Muscle of leg (tissue), 11 donors: ENCODE results near the gene CERS1. TPM values are rescaled to one million over a fixed set of nuclear protein-coding genes. Genes with fewer than 3 reads are reported as not detected.

ENCODE experiments used
- DNase-seq: peaks from one replicate; pipeline ENCODE4 v3.0.0; 2013
- H3K27ac ChIP-seq: one replicate; pipeline ENCODE4 v1.5.1; 2013; ENCODE audit warnings: mild to moderate bottlenecking, low read length, control low read depth
- H3K27me3 ChIP-seq: one replicate; pipeline ENCODE4 v1.6.1; 2013; ENCODE audit warnings: low read length; ENCODE audit not compliant: control insufficient read depth, insufficient read depth
- H3K36me3 ChIP-seq: one replicate; pipeline ENCODE4 v1.6.1; 2013; ENCODE audit warnings: low read length; ENCODE audit not compliant: control insufficient read depth, insufficient read depth
- H3K4me1 ChIP-seq: one replicate; pipeline ENCODE4 v1.6.1; 2013; ENCODE audit warnings: low read length; ENCODE audit not compliant: control insufficient read depth, insufficient read depth
- H3K4me3 ChIP-seq: one replicate; pipeline ENCODE4 v1.5.1; 2013; ENCODE audit warnings: low read length, control low read depth
- H3K9me3 ChIP-seq: replicated peaks from 2 replicates; pipeline ENCODE4 v1.6.1; 2013; ENCODE audit warnings: low read depth, low read length; ENCODE audit not compliant: control insufficient read depth
- WGBS: methylation state at CpG from one replicate; pipeline ENCODE4 v1.1.5; 2013; ENCODE audit warnings: missing lambda C conversion rate; ENCODE audit not compliant: insufficient coverage; 5-methylcytosine and 5-hydroxymethylcytosine counted together
- polyA plus RNA-seq, 8 donors: library from polyadenylated mRNA; unstranded; fragments of 120-200 nt; gene quantifications; one replicate each; pipeline versions ENCODE4 v1.2.1 to v1.2.3, GENCODE V29; 2013; ENCODE audit warnings: inconsistent platforms in 1 of 8, low replicate concordance in 1 of 8; ENCODE audit not compliant: insufficient read length in 8 of 8, insufficient read depth in 1 of 8
- total RNA-seq: library from RNA; stranded (reverse); fragments of 120-200 nt; gene quantifications from one replicate; pipeline ENCODE4 v1.2.4, GENCODE V29; 2013

CERS1 gene
- total and polyA plus RNA-seq, 9 donors = 15.3 to 41.2 (median 34.9) TPM

DNA sequence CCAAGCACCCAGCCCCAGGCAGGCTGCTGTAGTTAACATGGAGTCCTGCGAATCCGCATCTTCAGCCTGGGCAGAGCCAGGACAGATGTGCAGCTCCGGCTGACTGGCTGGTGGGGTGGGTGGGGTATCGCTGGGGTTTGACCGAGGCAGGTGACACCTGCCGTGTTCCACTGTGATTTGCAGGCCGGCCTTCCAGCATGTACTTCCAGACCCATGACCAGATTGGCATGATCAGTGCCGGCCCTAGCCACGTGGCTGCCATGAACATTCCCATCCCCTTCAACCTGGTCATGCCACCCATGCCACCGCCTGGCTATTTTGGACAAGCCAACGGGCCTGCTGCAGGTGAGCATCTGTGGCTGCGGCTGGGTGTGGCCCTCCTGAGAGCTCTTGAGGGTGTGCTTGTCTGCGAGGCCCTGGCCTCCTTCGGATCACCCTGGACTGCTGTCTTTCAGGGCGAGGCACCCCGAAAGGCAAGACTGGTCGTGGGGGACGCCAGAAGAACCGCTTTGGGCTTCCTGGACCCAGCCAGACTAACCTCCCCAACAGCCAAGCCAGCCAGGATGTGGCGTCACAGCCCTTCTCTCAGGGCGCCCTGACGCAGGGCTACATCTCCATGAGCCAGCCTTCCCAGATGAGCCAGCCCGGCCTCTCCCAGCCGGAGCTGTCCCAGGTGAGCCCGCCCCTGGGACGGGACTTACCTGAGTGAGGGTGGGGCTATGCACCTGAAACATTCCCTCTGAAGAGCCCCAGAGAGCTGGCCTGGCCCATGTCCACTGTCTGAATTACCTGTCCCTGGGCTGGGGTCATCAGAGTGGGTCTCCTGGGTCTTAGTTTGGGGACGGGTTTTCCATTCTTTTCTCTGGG is 30.6 kb downstream of the CERS1 start:
- peaks cover 11% of the 10 kb centered on the region for H3K27me3 ChIP-seq
- H3K4me3 ChIP-seq = no peak overlapping the region
- peaks cover 74% of the 10 kb centered on the region for H3K36me3 ChIP-seq
- 87% methylated on average over 15 of the region's 27 CpGs for WGBS
- H3K27ac ChIP-seq = no peak overlapping the region
- DNase-seq = no peak
- H3K4me1 ChIP-seq = peaks cover 18% of the 10 kb centered on the region
- H3K9me3 ChIP-seq = no peaks in the 10 kb centered on the region

DNA sequence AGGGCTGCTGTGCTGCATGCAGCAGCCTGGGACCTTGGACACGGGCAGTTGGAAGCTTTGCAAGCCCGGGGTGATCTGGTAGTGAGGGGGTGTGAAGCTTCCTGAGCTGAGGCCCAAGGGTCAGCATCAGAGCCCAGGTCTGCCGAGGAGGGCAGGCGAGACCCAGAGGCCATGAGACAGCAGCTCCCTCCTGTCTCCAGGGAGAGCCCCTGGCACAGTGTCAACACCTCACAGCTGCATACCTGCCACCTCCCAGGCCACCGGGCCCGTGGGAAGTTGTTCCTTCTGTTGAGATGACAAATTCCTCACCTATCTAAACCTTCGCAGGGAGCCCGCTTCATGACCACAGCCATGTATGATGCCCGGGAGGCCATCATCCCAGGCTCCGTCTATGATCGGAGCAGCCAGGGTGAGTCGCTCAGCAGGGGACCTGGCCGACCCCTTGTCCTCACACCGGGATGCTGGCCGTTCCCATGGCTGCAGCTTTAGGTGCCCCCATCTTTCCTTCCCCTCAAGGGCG is 32.1 kb downstream of the CERS1 start:
- Histone ChIP-seq H3K27me3 (no peaks in the 10 kb centered on the region), H3K36me3 (peaks cover 87% of the 10 kb centered on the region), H3K4me3 (no peak overlapping the region), H3K4me1 (peaks cover 26% of the 10 kb centered on the region), H3K27ac (no peak overlapping the region), H3K9me3 (no peaks in the 10 kb centered on the region)
- no peak for DNase-seq
- WGBS = 68% methylated on average over 11 of the region's 16 CpGs

- Histone ChIP-seq H3K27me3 (no peaks in the 10 kb centered on the region), H3K4me1 (peaks cover 26% of the 10 kb centered on the region), H3K27ac (no peak overlapping the region), H3K36me3 (peaks cover 94% of the 10 kb centered on the region), H3K4me3 (no peak overlapping the region), H3K9me3 (no peaks in the 10 kb centered on the region)
- DNase-seq = no peak
- WGBS = 84% methylated on average over 27 of the region's 33 CpGs
These were observed 32.7 kb downstream of the CERS1 start for GRCh38 chr19:18862976-18863842.

DNA sequence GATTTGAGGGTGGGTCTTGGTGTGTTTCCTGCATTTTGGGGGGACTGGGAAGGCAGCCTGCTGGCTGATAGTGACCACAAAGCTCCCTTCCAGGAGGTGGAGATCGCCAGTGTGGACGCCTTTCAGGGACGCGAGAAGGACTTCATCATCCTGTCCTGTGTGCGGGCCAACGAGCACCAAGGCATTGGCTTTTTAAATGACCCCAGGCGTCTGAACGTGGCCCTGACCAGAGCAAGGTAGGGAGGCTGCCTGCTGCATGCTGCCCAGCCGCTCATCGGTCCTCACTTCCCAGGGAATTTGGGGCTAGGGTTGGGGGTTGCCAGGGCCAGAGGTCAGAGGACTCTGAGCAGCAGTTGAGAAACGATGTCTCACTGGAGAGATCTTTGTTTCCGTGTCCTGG is 34.0 kb downstream of the CERS1 start:
- Histone ChIP-seq H3K27ac (no peak overlapping the region), H3K27me3 (no peaks in the 10 kb centered on the region), H3K4me1 (peaks cover 30% of the 10 kb centered on the region), H3K4me3 (no peak overlapping the region), H3K36me3 (peaks cover 97% of the 10 kb centered on the region), H3K9me3 (no peaks in the 10 kb centered on the region)
- WGBS = 88% methylated on average over 12 of the region's 12 CpGs
- DNase-seq = no peak

GRCh38 chr19:18861235-18861634 is 34.7 kb downstream of the CERS1 start:
- 80% methylated on average over 9 of the region's 9 CpGs for WGBS
- no peak overlapping the region for H3K4me3 ChIP-seq

DNA sequence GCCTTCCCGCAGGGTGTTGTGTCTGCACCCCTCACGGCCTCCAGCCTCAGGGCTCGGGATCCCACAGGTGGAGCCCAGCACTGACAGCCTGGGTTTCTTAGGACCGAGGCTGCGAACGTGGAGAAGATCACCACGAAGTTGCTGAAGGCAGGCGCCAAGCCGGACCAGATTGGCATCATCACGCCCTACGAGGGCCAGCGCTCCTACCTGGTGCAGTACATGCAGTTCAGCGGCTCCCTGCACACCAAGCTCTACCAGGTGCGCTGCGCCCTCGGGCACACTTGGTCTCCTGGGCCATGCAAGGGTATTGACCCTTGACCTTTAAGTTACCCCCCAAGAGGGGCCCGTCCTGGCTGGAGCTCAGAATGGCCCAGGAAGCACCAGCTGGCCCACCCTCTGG is 35.2 kb downstream of the CERS1 start:
- Histone ChIP-seq H3K4me3 (no peak overlapping the region), H3K9me3 (no peaks in the 10 kb centered on the region), H3K27ac (no peak overlapping the region), H3K4me1 (peaks cover 35% of the 10 kb centered on the region), H3K36me3 (peaks cover 98% of the 10 kb centered on the region), H3K27me3 (no peaks in the 10 kb centered on the region)
- WGBS = 83% methylated on average over 16 of the region's 17 CpGs
- DNase-seq = no peak

More at GRCh38 chr19:18861235-18861634, 34.7 kb downstream of the CERS1 start:
- peak; percentile 48 for DNase-seq
- Histone ChIP-seq H3K36me3 (peaks cover 98% of the 10 kb centered on the region), H3K4me1 (peaks cover 33% of the 10 kb centered on the region), H3K27ac (no peak overlapping the region), H3K27me3 (no peaks in the 10 kb centered on the region), H3K9me3 (no peaks in the 10 kb centered on the region)

GRCh38 chr19:18860302-18860700 is 35.7 kb downstream of the CERS1 start:
- H3K27ac ChIP-seq = no peak overlapping the region
- no peaks in the 10 kb centered on the region for H3K27me3 ChIP-seq
- H3K4me3 ChIP-seq = no peak overlapping the region
- H3K36me3 ChIP-seq = peaks cover 98% of the 10 kb centered on the region
- DNase-seq = no peak
- 53% methylated on average over 4 of the region's 11 CpGs for WGBS
- no peaks in the 10 kb centered on the region for H3K9me3 ChIP-seq
- H3K4me1 ChIP-seq = peaks cover 35% of the 10 kb centered on the region

GRCh38 chr19:18859676-18860301 is 36.2 kb downstream of the CERS1 start:
- H3K36me3 ChIP-seq = peaks cover 98% of the 10 kb centered on the region
- DNase-seq = peak; percentile 86
- WGBS = 43% methylated on average over 10 of the region's 12 CpGs
- no peaks in the 10 kb centered on the region for H3K27me3 ChIP-seq
- no peaks in the 10 kb centered on the region for H3K9me3 ChIP-seq
- H3K27ac ChIP-seq = peak overlapping the region; percentile 62
- H3K4me3 ChIP-seq = no peak overlapping the region
- peaks cover 35% of the 10 kb centered on the region for H3K4me1 ChIP-seq

DNA sequence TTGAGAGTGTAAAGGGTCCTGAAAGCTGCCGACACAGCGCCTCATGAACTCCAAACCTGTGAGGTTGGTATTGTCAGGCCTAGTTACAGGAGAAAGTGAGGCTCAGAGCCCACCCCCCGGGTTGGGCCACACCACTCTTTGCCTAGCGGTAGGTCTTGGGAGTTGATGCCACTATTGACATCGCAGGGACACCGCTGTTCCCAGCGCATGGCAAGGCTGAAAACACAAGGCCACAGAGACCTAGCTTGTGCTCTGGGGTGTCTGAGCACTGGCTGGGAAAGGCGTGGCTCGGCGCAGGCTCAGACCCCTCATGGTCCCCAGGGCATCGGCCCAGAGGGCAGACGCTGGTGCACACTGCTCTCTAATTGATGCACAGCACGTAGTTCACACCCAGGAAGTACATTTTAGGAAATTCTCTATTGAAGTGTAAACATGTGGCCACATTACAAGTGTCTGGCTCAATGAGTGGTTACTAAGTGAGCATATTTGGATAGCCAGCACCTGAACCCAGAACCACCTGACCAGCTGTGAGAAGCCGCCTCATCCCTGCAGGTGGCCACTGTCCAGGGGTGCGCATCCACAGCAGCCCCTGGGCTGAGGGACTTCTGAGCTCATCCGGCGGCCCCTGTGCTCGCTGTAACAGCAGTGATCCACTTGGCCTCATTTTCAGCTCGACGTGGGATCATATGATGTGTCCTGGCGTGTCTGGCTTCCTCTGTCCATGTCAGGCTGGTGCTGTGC is 36.9 kb downstream of the CERS1 start:
- no peak overlapping the region for H3K4me3 ChIP-seq
- H3K27ac ChIP-seq = peak overlapping the region; percentile 13
- DNase-seq = no peak
- no peaks in the 10 kb centered on the region for H3K9me3 ChIP-seq
- H3K36me3 ChIP-seq = peaks cover 98% of the 10 kb centered on the region
- H3K4me1 ChIP-seq = peaks cover 40% of the 10 kb centered on the region
- no peaks in the 10 kb centered on the region for H3K27me3 ChIP-seq
- 71% methylated on average over 20 of the region's 21 CpGs for WGBS
